ENCODE measurements around the gene CHD3.

Gene CHD3

GRCh38 chr17:7842380-7843256, 46.0 kb upstream of the CHD3 start:
- no peak for DNase-seq (ENCODE audit: low read depth, low spot score)
- Histone ChIP-seq H3K4me1 (ENCODE audit: insufficient read depth, insufficient read length) (peaks cover 13% of the 10 kb centered on the region), H3K36me3 (ENCODE audit: insufficient read depth, insufficient read length, low read length) (peaks cover 19% of the 10 kb centered on the region), H3K27me3 (ENCODE audit: insufficient read depth, insufficient read length) (no peaks in the 10 kb centered on the region), H3K9ac (ENCODE audit: insufficient read length, low read depth) (peak overlapping the region; percentile 88), H3K9me3 (ENCODE audit: insufficient read depth, low read length) (no peaks in the 10 kb centered on the region), H3K4me3 (ENCODE audit: insufficient read length, low read depth) (peak overlapping the region; percentile 78)
- no peak for TF ChIP-seq SUZ12 (IDR thresholded peaks at IDR 0.05; ENCODE audit: extremely low read depth, insufficient read depth, insufficient read length)

- H3K4me1 ChIP-seq (ENCODE audit: insufficient read depth, insufficient read length) = peaks cover 13% of the 10 kb centered on the region
- H3K36me3 ChIP-seq (ENCODE audit: insufficient read depth, insufficient read length, low read length) = peaks cover 19% of the 10 kb centered on the region
- DNase-seq (ENCODE audit: low read depth, low spot score) = no peak
- TF ChIP-seq YY1 (IDR thresholded peaks at IDR 0.05; ENCODE audit: insufficient read depth, insufficient read length) (no peak), ZNF274 (IDR thresholded peaks at IDR 0.05; ENCODE audit: low read depth, low read length) (no peak), SUZ12 (IDR thresholded peaks at IDR 0.05; ENCODE audit: extremely low read depth, insufficient read depth, insufficient read length) (no peak)
- H3K9me3 ChIP-seq (ENCODE audit: insufficient read depth, low read length) = no peaks in the 10 kb centered on the region
- H3K27me3 ChIP-seq (ENCODE audit: insufficient read depth, insufficient read length) = no peaks in the 10 kb centered on the region
- peak overlapping the region; percentile 88 for H3K9ac ChIP-seq (ENCODE audit: insufficient read length, low read depth)
- peak overlapping the region; percentile 78 for H3K4me3 ChIP-seq (ENCODE audit: insufficient read length, low read depth)
Measured at GRCh38 chr17:7843257-7843535, 45.4 kb upstream of the CHD3 start.

- H3K4me1 ChIP-seq (ENCODE audit: insufficient read depth, insufficient read length) = peaks cover 10% of the 10 kb centered on the region
- no peak for DNase-seq (ENCODE audit: low read depth, low spot score)
- H3K9me3 ChIP-seq (ENCODE audit: insufficient read depth, low read length) = no peaks in the 10 kb centered on the region
- H3K27me3 ChIP-seq (ENCODE audit: insufficient read depth, insufficient read length) = no peaks in the 10 kb centered on the region
- H3K4me3 ChIP-seq (ENCODE audit: insufficient read length, low read depth) = peak overlapping the region; percentile 78
- H3K9ac ChIP-seq (ENCODE audit: insufficient read length, low read depth) = peak overlapping the region; percentile 88
- TF ChIP-seq ZNF274 (IDR thresholded peaks at IDR 0.05; ENCODE audit: low read depth, low read length) = no peak
- no peak for TF ChIP-seq SUZ12 (IDR thresholded peaks at IDR 0.05; ENCODE audit: extremely low read depth, insufficient read depth, insufficient read length)
- TF ChIP-seq YY1 (IDR thresholded peaks at IDR 0.05; ENCODE audit: insufficient read depth, insufficient read length) = no peak
- H3K36me3 ChIP-seq (ENCODE audit: insufficient read depth, insufficient read length, low read length) = peaks cover 19% of the 10 kb centered on the region
Measured at GRCh38 chr17:7843536-7844291, 44.9 kb upstream of the CHD3 start.

- no peaks in the 10 kb centered on the region for H3K27me3 ChIP-seq (ENCODE audit: insufficient read depth, insufficient read length)
- H3K36me3 ChIP-seq (ENCODE audit: insufficient read depth, insufficient read length, low read length) = peaks cover 26% of the 10 kb centered on the region
- peak overlapping the region; percentile 79 for H3K9ac ChIP-seq (ENCODE audit: insufficient read length, low read depth)
- H3K4me1 ChIP-seq (ENCODE audit: insufficient read depth, insufficient read length) = peaks cover 3% of the 10 kb centered on the region
- DNase-seq (ENCODE audit: low read depth, low spot score) = no peak
- H3K9me3 ChIP-seq (ENCODE audit: insufficient read depth, low read length) = no peaks in the 10 kb centered on the region
- no peak for TF ChIP-seq YY1 (IDR thresholded peaks at IDR 0.05; ENCODE audit: insufficient read depth, insufficient read length)
- no peak for TF ChIP-seq SUZ12 (IDR thresholded peaks at IDR 0.05; ENCODE audit: extremely low read depth, insufficient read depth, insufficient read length)
- TF ChIP-seq ZNF274 (IDR thresholded peaks at IDR 0.05; ENCODE audit: low read depth, low read length) = no peak
- H3K4me3 ChIP-seq (ENCODE audit: insufficient read length, low read depth) = peak overlapping the region; percentile 78
Measured at GRCh38 chr17:7844292-7845154, 44.1 kb upstream of the CHD3 start.

GRCh38 chr17:7845359-7846062, 43.1 kb upstream of the CHD3 start:
- no peak for DNase-seq (ENCODE audit: low read depth, low spot score)
- H3K4me3 ChIP-seq (ENCODE audit: insufficient read length, low read depth) = peak overlapping the region; percentile 78
- H3K27me3 ChIP-seq (ENCODE audit: insufficient read depth, insufficient read length) = no peaks in the 10 kb centered on the region
- H3K4me1 ChIP-seq (ENCODE audit: insufficient read depth, insufficient read length) = peaks cover 3% of the 10 kb centered on the region
- peak overlapping the region; percentile 57 for H3K9ac ChIP-seq (ENCODE audit: insufficient read length, low read depth)
- no peaks in the 10 kb centered on the region for H3K9me3 ChIP-seq (ENCODE audit: insufficient read depth, low read length)
- peaks cover 36% of the 10 kb centered on the region for H3K36me3 ChIP-seq (ENCODE audit: insufficient read depth, insufficient read length, low read length)
- no peak for TF ChIP-seq SUZ12 (IDR thresholded peaks at IDR 0.05; ENCODE audit: extremely low read depth, insufficient read depth, insufficient read length)
- TF ChIP-seq YY1 (IDR thresholded peaks at IDR 0.05; ENCODE audit: insufficient read depth, insufficient read length) = no peak
- TF ChIP-seq ZNF274 (IDR thresholded peaks at IDR 0.05; ENCODE audit: low read depth, low read length) = no peak

- Histone ChIP-seq H3K9ac (ENCODE audit: insufficient read length, low read depth) (no peak overlapping the region), H3K4me3 (ENCODE audit: insufficient read length, low read depth) (no peak overlapping the region), H3K4me1 (ENCODE audit: insufficient read depth, insufficient read length) (peaks cover under 1% of the 10 kb centered on the region), H3K27me3 (ENCODE audit: insufficient read depth, insufficient read length) (no peaks in the 10 kb centered on the region), H3K9me3 (ENCODE audit: insufficient read depth, low read length) (no peaks in the 10 kb centered on the region), H3K36me3 (ENCODE audit: insufficient read depth, insufficient read length, low read length) (peaks cover 43% of the 10 kb centered on the region)
- TF ChIP-seq ZNF274 (IDR thresholded peaks at IDR 0.05; ENCODE audit: low read depth, low read length) = no peak
- no peak for TF ChIP-seq SUZ12 (IDR thresholded peaks at IDR 0.05; ENCODE audit: extremely low read depth, insufficient read depth, insufficient read length)
- no peak for TF ChIP-seq YY1 (IDR thresholded peaks at IDR 0.05; ENCODE audit: insufficient read depth, insufficient read length)
- DNase-seq (ENCODE audit: low read depth, low spot score) = no peak
Measured at GRCh38 chr17:7846063-7846735, 42.4 kb upstream of the CHD3 start.

Measured in NT2/D1 (cell line).